H9 (cell line): ENCODE data around the gene OSGIN1. TPM values are rescaled to one million over a fixed set of nuclear protein-coding genes. Genes with fewer than 3 reads are reported as not detected.

ENCODE experiments used
- DNase-seq: peaks from one replicate; pipeline ENCODE4 v3.0.0-alpha.2; 2017
- H2AFZ ChIP-seq: one replicate; pipeline ENCODE4 v1.6.1; 2013; ENCODE audit warnings: mild to moderate bottlenecking, low read length, control low read depth, moderate library complexity
- H2AK5ac ChIP-seq: 2 replicates; pipeline ENCODE4 v1.6.1; 2013; ENCODE audit warnings: low read length, control low read depth, mixed read lengths; ENCODE audit not compliant: insufficient read length
- H2BK120ac ChIP-seq: one replicate; pipeline ENCODE4 v1.6.1; 2013; ENCODE audit warnings: low read depth, mild to moderate bottlenecking, low read length, control low read depth, inconsistent platforms; ENCODE audit not compliant: poor library complexity, severe bottlenecking
- H2BK12ac ChIP-seq: 2 replicates; pipeline ENCODE4 v1.6.1; 2013; ENCODE audit warnings: low read length, control low read depth, mixed read lengths, low read depth; ENCODE audit not compliant: insufficient read length
- H2BK15ac ChIP-seq: 2 replicates; pipeline ENCODE4 v1.6.1; 2013; ENCODE audit warnings: low read depth, low read length, control low read depth
- H2BK20ac ChIP-seq: one replicate; pipeline ENCODE4 v1.6.1; 2013; ENCODE audit warnings: low read depth, mild to moderate bottlenecking, low read length, control low read depth, inconsistent platforms; ENCODE audit not compliant: poor library complexity, severe bottlenecking
- H2BK5ac ChIP-seq: 2 replicates; pipeline ENCODE4 v1.6.1; 2013; ENCODE audit warnings: low read length, control low read depth, mixed read lengths; ENCODE audit not compliant: insufficient read length
- H3K14ac ChIP-seq: 2 replicates; pipeline ENCODE4 v1.6.1; 2013; ENCODE audit warnings: low read length, control low read depth; ENCODE audit not compliant: insufficient read depth
- H3K18ac ChIP-seq: 2 replicates; pipeline ENCODE4 v1.6.1; 2013; ENCODE audit warnings: low read depth, mild to moderate bottlenecking, mixed read lengths, low read length, control low read depth; ENCODE audit not compliant: insufficient read length
- H3K23ac ChIP-seq: 2 replicates; pipeline ENCODE4 v1.6.1; 2013; ENCODE audit warnings: low read length, control low read depth, mixed read lengths, low read depth; ENCODE audit not compliant: insufficient read length
- H3K23me2 ChIP-seq: 2 replicates; pipeline ENCODE4 v1.6.1; 2013; ENCODE audit warnings: low read depth, mild to moderate bottlenecking, mixed read lengths, low read length, control low read depth; ENCODE audit not compliant: insufficient read length, poor library complexity, severe bottlenecking
- H3K27ac ChIP-seq: 2 replicates; pipeline ENCODE4 v1.5.1; 2013; ENCODE audit warnings: low read length, control low read depth, mixed read lengths, low read depth; ENCODE audit not compliant: insufficient read length
- H3K27me3 ChIP-seq: 2 replicates; pipeline ENCODE4 v1.6.1; 2013; ENCODE audit warnings: low read length, control low read depth, inconsistent platforms; ENCODE audit not compliant: insufficient read depth
- H3K4ac ChIP-seq: 2 replicates; pipeline ENCODE4 v1.6.1; 2013; ENCODE audit warnings: low read depth, mild to moderate bottlenecking, control low read depth, inconsistent platforms, low read length, moderate library complexity
- H3K4me1 ChIP-seq: 2 replicates; pipeline ENCODE4 v1.6.1; 2013; ENCODE audit warnings: low read length, control low read depth, inconsistent platforms; ENCODE audit not compliant: insufficient read depth
- H3K4me2 ChIP-seq: 2 replicates; pipeline ENCODE4 v1.6.1; 2013; ENCODE audit warnings: low read length, control low read depth, mixed read lengths; ENCODE audit not compliant: insufficient read length, insufficient read depth
- H3K56ac ChIP-seq: 2 replicates; pipeline ENCODE4 v1.6.1; 2013; ENCODE audit warnings: low read depth, mild to moderate bottlenecking, mixed read lengths, low read length, control low read depth; ENCODE audit not compliant: insufficient read length
- H3K79me1 ChIP-seq: 2 replicates; pipeline ENCODE4 v1.6.1; 2013; ENCODE audit warnings: low read depth, mild to moderate bottlenecking, moderate library complexity, low read length, control low read depth, inconsistent platforms; ENCODE audit not compliant: insufficient read depth, poor library complexity, severe bottlenecking
- H3K79me2 ChIP-seq: 2 replicates; pipeline ENCODE4 v1.6.1; 2013; ENCODE audit warnings: low read length, control low read depth, inconsistent platforms; ENCODE audit not compliant: insufficient read depth
- H3K9ac ChIP-seq: 2 replicates; pipeline ENCODE4 v1.6.1; 2013; ENCODE audit warnings: low read length, control low read depth, mixed read lengths; ENCODE audit not compliant: insufficient read length; ENCODE audit errors: extremely low read depth
- H3K9me3 ChIP-seq: one replicate; pipeline ENCODE4 v1.6.1; 2013; ENCODE audit warnings: low read depth, low read length, inconsistent platforms; ENCODE audit not compliant: control insufficient read depth
- H3T11ph ChIP-seq: one replicate; pipeline ENCODE4 v1.6.1; 2013; ENCODE audit warnings: mild to moderate bottlenecking, low read length, control low read depth, inconsistent platforms
- H4K20me1 ChIP-seq: one replicate; pipeline ENCODE4 v1.6.1; 2013; ENCODE audit not compliant: control insufficient read depth, insufficient read length, insufficient read depth
- H4K5ac ChIP-seq: 2 replicates; pipeline ENCODE4 v1.6.1; 2013; ENCODE audit warnings: low read depth, mild to moderate bottlenecking, mixed read lengths, low read length, control low read depth; ENCODE audit not compliant: insufficient read length
- H4K8ac ChIP-seq: replicated peaks from 2 replicates; pipeline ENCODE4 v1.6.1; 2013; ENCODE audit warnings: low read length, control low read depth, mixed read lengths, low read depth; ENCODE audit not compliant: insufficient read length
- H4K91ac ChIP-seq: 2 replicates; pipeline ENCODE4 v1.6.1; 2013; ENCODE audit warnings: low read depth, mild to moderate bottlenecking, moderate library complexity, mixed read lengths, low read length, control low read depth; ENCODE audit not compliant: insufficient read length
- H3K27ac Mint-ChIP-seq, 3 experiments: 2 replicates in 2 of 3; 3 replicates in 1 of 3; pipeline ENCODE4 v1.8.0; 2020 to 2021; ENCODE audit warnings: mixed read lengths in 3 of 3, mild to moderate bottlenecking in 1 of 3, moderate library complexity in 1 of 3
- H3K27me3 Mint-ChIP-seq: 2 replicates; pipeline ENCODE4 v1.8.0; 2021; ENCODE audit warnings: low read depth, mild to moderate bottlenecking, moderate library complexity, mixed read lengths
- H3K36me3 Mint-ChIP-seq, 3 experiments: 2 replicates in 2 of 3; 3 replicates in 1 of 3; pipeline ENCODE4 v1.8.0; 2020 to 2021; ENCODE audit warnings: low read depth in 3 of 3, mixed read lengths in 3 of 3; ENCODE audit not compliant: insufficient read depth in 1 of 3
- H3K4me1 Mint-ChIP-seq, 2 experiments: 2 replicates each; pipeline ENCODE4 v1.8.0; 2020; ENCODE audit warnings: mixed read lengths in 2 of 2
- H3K4me3 Mint-ChIP-seq, 2 experiments: 2 replicates in 1 of 2; 3 replicates in 1 of 2; pipeline ENCODE4 v1.8.0; 2020 to 2021; ENCODE audit warnings: mild to moderate bottlenecking in 2 of 2, mixed read lengths in 2 of 2, moderate library complexity in 1 of 2
- H3K9me3 Mint-ChIP-seq, 2 experiments: 2 replicates in 1 of 2; 3 replicates in 1 of 2; pipeline ENCODE4 v1.8.0; 2020; ENCODE audit warnings: mild to moderate bottlenecking in 2 of 2, mixed read lengths in 2 of 2, moderate library complexity in 1 of 2
- CTCF ChIP-seq: fragments of 200-600 bp; sonication (generic); conservative IDR thresholded peaks from 3 replicates; pipeline ENCODE4 v1.8.0; 2021; ENCODE audit warnings: antibody characterized with exemption, mild to moderate bottlenecking
- WGBS: extraction: QIAGEN DNeasy Blood & Tissue Kit; methylation state at CpG from one replicate; pipeline ENCODE4 v1.1.7; 2013; ENCODE audit warnings: missing lambda C conversion rate, low lambda C conversion rate, mixed read lengths; ENCODE audit not compliant: insufficient read length; ENCODE audit errors: extremely low coverage; 5-methylcytosine and 5-hydroxymethylcytosine counted together
- total RNA-seq: library from RNA; stranded (reverse); gene quantifications from 2 replicates; pipeline ENCODE4 v1.2.1, GENCODE V29; 2021

Gene OSGIN1
- total RNA-seq, 1 experiment from 2014 or later, result 0.63 TPM

GRCh38 chr16:83935858-83936255, 17.2 kb upstream of the OSGIN1 start:
- Histone ChIP-seq H3K4me1 (no peaks in the 10 kb centered on the region), H3K9me3 (no peaks in the 10 kb centered on the region), H3K79me2 (no peaks in the 10 kb centered on the region), H2BK15ac (no peak overlapping the region), H3K9ac (no peak overlapping the region), H4K5ac (no peak overlapping the region), H3K23ac (no peak overlapping the region), H2AK5ac (no peak overlapping the region), H2AFZ (no peak overlapping the region), H3K23me2 (no peaks in the 10 kb centered on the region), H3K4ac (no peak overlapping the region), H3K4me2 (no peak overlapping the region), H3K14ac (no peak overlapping the region), H4K8ac (no peak overlapping the region), H3K18ac (no peak overlapping the region), H3K27me3 (no peaks in the 10 kb centered on the region), H3K79me1 (no peaks in the 10 kb centered on the region), H4K91ac (no peak overlapping the region), H3T11ph (no peak overlapping the region), H2BK12ac (no peak overlapping the region), H2BK20ac (no peak overlapping the region), H3K27ac (no peak overlapping the region), H2BK5ac (no peak overlapping the region), H2BK120ac (no peak overlapping the region), H3K56ac (no peak overlapping the region), H4K20me1 (no peaks in the 10 kb centered on the region)
- H3K4me3 Mint-ChIP-seq, result no peak overlapping the region
- peaks cover 12% of the 10 kb centered on the region for H3K27me3 Mint-ChIP-seq
- DNase-seq, result no peak
- peaks cover 5 to 14% of the 10 kb centered on the region in 2 experiments for H3K4me1 Mint-ChIP-seq
- no peak for TF ChIP-seq CTCF
- H3K36me3 Mint-ChIP-seq, result peaks cover 0 to 8% (median 6%) of the 10 kb centered on the region in 3 experiments; a peak in 4 of 7 replicates
- no peaks in the 10 kb centered on the region for H3K9me3 Mint-ChIP-seq
- WGBS, result no CpG with 5 or more reads among the region's 10 CpGs
- H3K27ac Mint-ChIP-seq, result no peak overlapping the region
